Measurements from ENCODE around the gene ENPEP. TPM values are rescaled to one million over a fixed set of nuclear protein-coding genes. Genes with fewer than 3 reads are reported as not detected.
A peak's percentile ranks its signal among the peaks of the same experiment; 100 is the strongest.

Gene ENPEP
- total and polyA plus RNA-seq, 11 donors, result 1.3 to 9.3 (median 4.2) TPM

- Histone ChIP-seq H3K27me3 (no peaks in the 10 kb centered on the region), H3K4me1 (peaks cover 0 to 15% (median 0%) of the 10 kb centered on the region in 12 donors), H3K36me3 (no peaks in the 10 kb centered on the region), H3K9me3 (peaks cover 0 to 8% (median 0%) of the 10 kb centered on the region in 12 donors), H3K27ac (no peak overlapping the region), H3K4me3 (no peak overlapping the region)
- no peak for TF ChIP-seq CTCF (IDR thresholded peaks at IDR 0.05)
- no peak for TF ChIP-seq POLR2A (IDR thresholded peaks at IDR 0.05)
- intact Hi-C loops (cut with DNase I), result loop anchor here in 3 of 10 donors (5.0 to 10.0 kb wide), 3 partner anchors 161 to 291 kb away; no protein-coding TSS in a partner anchor
- DNase-seq (no peak), ATAC-seq (no peak)
- WGBS, 4 donors, result 83 to 92% (median 87%) methylated on average over 2 of the region's 2 CpGs
These were observed 29.5 kb downstream of the ENPEP start for GRCh38 chr4:110505440-110505839.

GRCh38 chr4:110508827-110509710 lies 33.1 kb downstream of the ENPEP start:
- ATAC-seq, result peak in 1 of 4 donors; percentile 39
- WGBS, 4 donors, result 76 to 85% (median 80%) methylated on average over 4 of the region's 4 CpGs
- Histone ChIP-seq H3K4me3 (no peak overlapping the region), H3K36me3 (no peaks in the 10 kb centered on the region), H3K4me1 (peaks cover 0 to 6% (median 0%) of the 10 kb centered on the region in 12 donors), H3K27me3 (no peaks in the 10 kb centered on the region), H3K27ac (no peak overlapping the region), H3K9me3 (no peaks in the 10 kb centered on the region)
- no peak for DNase-seq
- TF ChIP-seq CTCF (IDR thresholded peaks at IDR 0.05) (peak in 8 of 12 donors; percentile 5 to 54 (median 29)), POLR2A (IDR thresholded peaks at IDR 0.05) (no peak)
- intact Hi-C loops (cut with DNase I), result loop anchor here in 5 of 10 donors (1.0 to 10.0 kb wide), 5 partner anchors 164 to 294 kb away; no protein-coding TSS in a partner anchor

GRCh38 chr4:110510277-110510676 lies 34.3 kb downstream of the ENPEP start:
- H3K36me3 ChIP-seq, result no peaks in the 10 kb centered on the region
- peaks cover 0 to 6% (median 0%) of the 10 kb centered on the region in 12 donors for H3K4me1 ChIP-seq
- no peak for ATAC-seq
- H3K27me3 ChIP-seq, result no peaks in the 10 kb centered on the region
- H3K4me3 ChIP-seq, result no peak overlapping the region
- no peak for DNase-seq
- H3K9me3 ChIP-seq, result no peaks in the 10 kb centered on the region
- no peak overlapping the region for H3K27ac ChIP-seq
- intact Hi-C loops (cut with DNase I), result loop anchor here (2.0 to 10.0 kb wide), 12 partner anchors 165 to 1525 kb away; partner anchors contain the start of gene ELOVL6 (in 3 of the 10)
- 55 to 73% (median 72%) methylated on average over 2 of the region's 2 CpGs for WGBS, 4 donors
- TF ChIP-seq CTCF (IDR thresholded peaks at IDR 0.05), result no peak
- no peak for TF ChIP-seq POLR2A (IDR thresholded peaks at IDR 0.05)

- ATAC-seq (peak in 3 of 4 donors; percentile 52 to 71 (median 59)), DNase-seq (no peak)
- Histone ChIP-seq H3K4me3 (no peak overlapping the region), H3K27me3 (no peaks in the 10 kb centered on the region), H3K27ac (no peak overlapping the region), H3K4me1 (peaks cover 0 to 11% (median 0%) of the 10 kb centered on the region in 12 donors), H3K36me3 (no peaks in the 10 kb centered on the region), H3K9me3 (no peaks in the 10 kb centered on the region)
- TF ChIP-seq CTCF (IDR thresholded peaks at IDR 0.05) (peak; percentile 65 to 80 (median 74)), POLR2A (IDR thresholded peaks at IDR 0.05) (no peak)
- intact Hi-C loops (cut with DNase I), result loop anchor here (1.0 to 10.0 kb wide), 13 partner anchors 166 to 1524 kb away; partner anchors contain the start of gene ELOVL6 (in 3 of the 10)
- 34 to 41% (median 39%) methylated on average over 4 of the region's 4 CpGs for WGBS, 4 donors
These were observed 35.1 kb downstream of the ENPEP start for GRCh38 chr4:110510955-110511544.

Data from heart left ventricle (tissue), 16 donors.